HG03025 (cell line): ENCODE measurements around the gene SYT3.
"Not testable (repeated sequence)": the region's sequence is repeated elsewhere in the genome, so short reads cannot be mapped to it uniquely, and the experiment has no call there.

Experiments used
- ATAC-seq: cut with Tn5 transposase; IDR thresholded peaks from one replicate; pipeline ENCODE4 v1.9.1; 2021; ENCODE audit warnings: mild to moderate bottlenecking, moderate library complexity; ENCODE audit not compliant: unreplicated experiment, low FRiP score

The SYT3 gene

DNA sequence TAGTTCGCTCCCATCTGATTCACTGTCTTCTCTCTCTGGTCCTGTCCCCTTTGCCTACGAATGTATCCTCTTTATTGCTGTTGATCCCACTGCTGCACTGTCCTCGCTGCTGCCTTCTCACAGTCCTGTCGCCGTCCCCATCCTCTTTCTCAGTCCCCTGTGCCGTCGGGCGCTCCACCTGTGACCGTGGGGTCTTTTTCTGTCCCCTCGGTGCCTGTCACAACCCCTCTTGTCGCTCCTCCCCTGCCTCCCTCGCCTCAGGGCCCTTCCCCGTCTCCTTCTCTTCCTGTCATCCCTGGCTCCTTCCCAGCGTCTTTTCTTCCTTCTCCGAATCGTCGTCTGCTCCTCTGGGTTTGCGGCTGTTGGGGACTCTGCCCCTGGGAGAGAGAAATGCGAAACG is 32.3 kb downstream of the SYT3 start:
- no peak for ATAC-seq

DNA sequence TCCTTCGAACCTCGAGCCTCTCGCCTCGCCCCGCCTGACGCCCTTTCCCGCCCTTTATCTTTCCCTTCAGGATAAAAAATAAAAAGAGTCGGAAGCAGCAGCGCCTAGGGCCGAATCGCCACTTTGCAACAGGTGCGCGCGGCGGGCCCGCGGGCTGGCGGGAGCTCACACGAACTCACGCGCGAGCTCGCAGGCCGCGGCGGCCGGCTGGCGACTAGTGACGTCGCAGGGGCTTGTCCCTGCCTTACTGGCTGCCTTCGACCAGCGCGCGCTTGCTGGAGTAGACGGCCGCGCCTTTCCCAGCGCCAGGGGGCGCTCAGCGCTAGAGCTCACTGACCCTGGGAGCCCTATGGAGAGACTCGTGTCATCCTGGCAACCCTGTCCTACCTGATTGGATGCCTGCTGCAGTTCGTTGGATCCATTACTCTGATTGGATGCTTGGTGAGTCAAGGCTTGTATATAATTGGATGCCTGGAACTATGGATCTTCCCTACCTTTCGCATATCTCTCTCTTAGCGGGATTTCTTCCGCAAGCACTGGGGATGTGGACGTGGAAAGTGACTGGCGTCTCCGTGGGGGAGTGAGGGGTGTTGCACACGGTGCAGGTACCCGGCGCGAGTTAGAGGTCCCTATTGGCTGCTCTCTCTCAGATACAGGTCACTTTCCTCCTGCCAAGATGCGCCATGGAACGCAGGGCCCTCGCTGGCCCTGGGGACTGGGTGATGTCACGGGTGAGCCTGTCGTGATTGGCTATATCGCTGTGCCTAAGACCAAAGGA is 33.4 kb downstream of the SYT3 start:
- not testable (repeated sequence) for ATAC-seq

DNA sequence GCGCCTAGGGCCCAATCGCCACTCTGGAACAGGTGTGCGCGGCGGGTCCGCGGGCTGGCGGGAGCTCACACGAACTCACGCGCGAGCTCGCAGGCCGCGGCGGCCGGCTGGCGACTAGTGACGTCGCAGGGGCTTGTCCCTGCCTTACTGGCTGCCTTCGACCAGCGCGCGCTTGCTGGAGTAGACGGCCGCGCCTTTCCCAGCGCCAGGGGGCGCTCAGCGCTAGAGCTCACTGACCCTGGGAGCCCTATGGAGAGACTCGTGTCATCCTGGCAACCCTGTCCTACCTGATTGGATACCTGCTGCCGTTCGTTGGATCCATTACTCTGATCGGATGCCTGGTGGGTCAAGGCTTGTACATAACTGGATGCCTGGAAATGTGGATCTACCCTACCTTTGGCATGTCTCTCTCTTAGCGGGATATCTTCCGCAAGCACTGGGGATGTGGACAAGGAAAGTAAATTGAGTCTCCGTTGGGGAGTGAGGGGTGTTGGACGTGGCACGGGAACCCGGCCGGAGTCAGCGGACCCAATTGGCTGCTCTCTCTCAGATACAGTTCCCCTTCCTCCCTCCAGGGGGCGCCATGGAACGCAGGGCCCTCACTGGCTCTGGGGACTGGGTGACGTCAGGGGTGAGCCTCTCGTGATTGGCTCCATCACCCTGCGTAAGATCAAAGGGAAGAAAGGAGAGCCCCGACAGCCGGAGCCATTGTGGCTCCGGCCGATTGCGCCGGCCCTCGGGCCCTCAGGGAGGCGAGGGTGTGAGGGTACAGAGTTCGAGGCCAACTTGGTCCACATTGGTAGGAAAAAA is 35.2 kb downstream of the SYT3 start:
- not testable (repeated sequence) for ATAC-seq

DNA sequence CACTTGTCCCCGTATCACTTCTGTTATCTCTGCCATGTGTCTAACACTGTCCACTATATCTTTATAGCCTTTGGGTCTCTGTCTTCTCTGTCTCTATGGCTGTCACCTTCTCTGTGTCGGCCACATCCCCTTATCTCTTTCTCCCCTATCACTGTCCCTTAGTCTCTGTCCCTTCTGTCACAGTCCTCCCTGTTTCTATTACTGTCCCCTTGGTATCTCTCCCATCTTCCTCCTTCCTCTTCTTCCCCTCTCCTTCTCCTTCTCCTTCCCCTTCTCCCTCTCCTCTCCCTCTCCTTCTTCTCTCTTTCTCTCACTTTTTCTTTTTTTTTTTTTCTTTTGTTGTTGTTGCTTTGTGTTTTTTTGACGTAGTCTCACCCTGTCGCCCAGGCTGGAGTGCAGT is 36.7 kb downstream of the SYT3 start:
- no peak for ATAC-seq

DNA sequence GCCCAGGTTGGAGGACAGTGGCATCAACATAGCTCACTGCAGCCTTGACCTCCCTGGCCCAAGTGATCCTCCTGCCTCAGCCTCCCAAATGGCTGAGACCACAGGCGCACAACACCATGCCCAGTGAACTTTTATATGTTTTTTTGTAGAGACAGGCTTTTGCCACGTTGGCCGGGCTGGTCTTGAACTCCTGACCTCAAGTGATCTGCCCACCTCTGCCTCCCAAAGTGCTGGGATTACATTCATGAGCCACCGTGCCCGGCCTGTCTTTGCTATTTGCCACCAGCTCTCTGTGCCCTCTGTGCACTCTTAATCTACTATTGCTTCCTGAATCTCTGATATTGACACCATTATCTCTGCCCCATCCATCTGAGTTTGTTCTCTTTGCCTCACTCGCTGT is 37.2 kb downstream of the SYT3 start:
- ATAC-seq = no peak

DNA sequence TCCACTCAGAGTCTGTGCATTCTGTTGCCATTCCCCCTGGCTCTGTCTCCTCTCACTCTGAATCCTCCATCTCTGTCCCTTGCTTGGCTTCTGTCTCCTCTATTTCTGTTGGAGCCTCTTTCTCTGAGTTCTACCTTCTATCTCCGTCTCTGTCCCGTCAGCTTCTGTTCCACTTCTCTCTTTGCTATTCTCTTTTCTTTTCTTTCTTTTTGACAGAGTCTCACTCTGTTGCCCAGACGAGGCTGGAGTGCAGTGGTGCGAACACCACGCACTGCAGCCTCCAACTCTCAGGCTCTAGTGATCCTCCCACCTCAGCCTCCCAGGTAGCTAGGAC is 37.6 kb downstream of the SYT3 start:
- ATAC-seq = no peak

DNA sequence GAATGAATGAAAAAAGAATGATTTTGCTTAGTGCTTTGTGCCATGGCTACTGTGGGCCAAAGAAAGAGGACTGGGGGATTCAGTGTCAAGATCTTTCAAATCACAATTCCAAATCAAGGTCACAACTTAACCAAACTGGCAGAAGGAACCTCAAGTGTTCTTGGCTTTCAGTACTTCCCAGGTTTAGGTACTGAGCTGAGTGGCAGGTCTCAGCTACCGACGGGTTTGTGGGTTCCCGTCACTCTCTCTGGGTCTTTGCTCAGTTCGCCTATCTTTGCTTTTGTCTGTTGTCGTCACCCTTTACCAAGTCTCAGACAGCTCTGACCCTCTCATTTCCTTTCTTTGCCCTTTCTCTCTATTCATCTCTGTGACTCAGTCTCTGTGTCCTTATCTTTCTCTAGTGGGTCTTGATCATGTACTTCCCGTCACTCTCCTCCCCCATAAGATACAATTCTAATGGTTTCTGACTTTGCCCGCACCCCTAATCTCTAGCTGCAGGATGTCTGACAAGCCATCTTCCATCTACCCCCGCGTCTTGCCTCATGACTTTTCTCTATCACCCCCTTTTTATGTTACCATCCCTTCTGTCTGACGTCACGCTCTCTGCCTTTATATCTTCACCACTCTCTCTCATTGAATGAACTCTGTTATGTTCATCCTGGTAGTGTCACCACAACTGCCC is 38.1 kb downstream of the SYT3 start:
- ATAC-seq = no peak

DNA sequence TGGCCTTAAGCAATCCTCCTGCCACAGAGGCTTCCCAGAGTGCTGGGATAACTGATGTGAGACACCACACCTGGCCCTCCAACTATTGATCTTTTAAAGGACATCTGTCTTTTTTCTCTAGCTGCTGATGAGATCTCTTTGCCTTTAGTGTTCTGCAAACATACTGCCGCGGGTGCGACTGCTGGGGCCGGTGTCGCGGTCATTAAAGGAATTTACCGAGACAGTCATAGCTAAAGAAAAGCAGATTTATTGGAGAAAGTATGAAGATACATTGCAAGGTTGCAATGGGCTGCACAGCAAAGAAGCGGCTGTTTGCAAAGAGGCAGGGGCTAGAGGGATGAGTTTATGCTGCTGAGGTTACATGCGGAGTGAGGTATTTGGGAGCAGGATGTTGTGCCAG is 40.3 kb downstream of the SYT3 start:
- ATAC-seq = no peak

DNA sequence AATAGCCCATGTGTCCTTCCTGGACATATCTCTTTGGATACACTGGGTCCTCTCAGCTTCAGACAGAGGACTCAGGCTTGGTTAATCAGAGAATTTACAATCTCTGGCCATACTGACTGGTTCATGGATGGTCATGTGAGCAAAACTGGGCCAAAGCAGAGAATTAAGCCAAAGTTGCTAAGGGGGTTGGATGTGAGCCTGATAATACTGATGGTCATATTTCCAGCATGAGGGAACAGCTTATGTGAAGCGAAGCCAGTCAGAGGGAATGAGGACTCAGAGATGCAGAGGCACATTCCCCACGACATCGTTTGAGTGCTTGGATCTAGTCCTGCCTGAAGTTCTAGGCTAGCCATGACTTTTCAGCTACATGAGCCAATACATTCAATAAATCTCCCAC is 49.5 kb downstream of the SYT3 start:
- ATAC-seq = no peak

DNA sequence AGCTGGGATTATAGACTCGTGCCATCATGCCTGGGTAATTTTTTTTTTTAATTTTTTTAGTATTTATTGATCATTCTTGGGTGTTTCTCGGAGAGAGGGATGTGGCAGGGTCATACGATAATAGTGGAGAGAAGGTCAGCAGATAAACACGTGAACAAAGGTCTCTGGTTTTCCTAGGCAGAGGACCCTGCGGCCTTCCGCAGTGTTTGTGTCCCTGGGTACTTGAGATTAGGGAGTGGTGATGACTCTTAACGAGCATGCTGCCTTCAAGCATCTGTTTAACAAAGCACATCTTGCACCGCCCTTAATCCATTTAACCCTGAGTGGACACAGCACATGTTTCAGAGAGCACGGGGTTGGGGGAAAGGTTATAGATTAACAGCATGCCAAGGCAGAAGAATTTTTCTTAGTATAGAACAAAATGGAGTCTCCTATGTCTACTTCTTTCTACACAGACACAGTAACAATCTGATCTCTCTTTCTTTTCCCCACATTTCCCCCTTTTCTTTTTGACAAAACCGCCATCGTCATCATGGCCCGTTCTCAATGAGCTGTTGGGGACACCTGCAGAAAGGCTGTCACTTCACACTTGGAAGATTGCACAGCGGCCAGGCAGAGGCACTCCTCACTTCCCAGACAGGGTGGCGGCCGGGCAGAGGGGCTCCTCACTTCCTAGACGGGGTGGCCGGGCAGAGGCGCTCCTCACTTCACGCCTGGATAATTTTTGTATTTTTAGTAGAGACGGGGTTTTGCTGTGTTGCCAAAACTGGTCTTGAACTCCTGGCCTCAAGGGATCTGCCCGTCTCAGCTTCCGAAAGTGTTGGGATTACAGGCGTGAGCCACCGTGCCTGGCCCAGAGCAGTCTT is 57.7 kb downstream of the SYT3 start:
- not testable (repeated sequence) for ATAC-seq

DNA sequence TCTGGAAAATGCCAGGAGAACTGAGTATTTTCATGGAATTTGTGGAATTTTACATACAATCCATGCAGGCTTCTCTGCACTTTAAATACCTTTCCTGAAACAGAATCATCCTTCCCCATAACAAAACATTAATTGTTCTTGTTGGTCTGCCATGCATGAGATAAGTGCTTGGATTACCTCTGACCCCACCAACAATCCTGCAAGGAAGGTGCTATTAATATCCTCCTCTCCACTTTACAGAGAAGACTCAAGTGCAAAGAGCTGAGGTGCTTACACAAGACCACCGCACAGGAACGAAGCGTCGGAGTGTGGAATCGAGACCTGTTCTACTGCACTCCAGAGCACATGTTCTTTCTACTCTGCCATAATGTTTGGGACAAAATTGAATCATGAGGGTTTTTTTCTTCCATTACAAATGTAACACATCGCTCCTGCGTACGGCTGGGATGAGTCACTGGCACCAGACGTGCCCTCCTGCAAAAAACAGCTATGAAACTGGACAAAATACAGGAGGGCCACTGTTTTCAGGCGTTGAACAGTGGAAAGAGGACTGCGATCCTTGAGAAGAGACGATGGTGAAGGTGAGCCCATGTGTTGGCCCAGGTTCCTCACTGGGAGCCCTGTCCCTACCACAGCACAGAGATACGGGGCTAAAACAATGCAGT is 58.6 kb downstream of the SYT3 start:
- ATAC-seq = no peak

DNA sequence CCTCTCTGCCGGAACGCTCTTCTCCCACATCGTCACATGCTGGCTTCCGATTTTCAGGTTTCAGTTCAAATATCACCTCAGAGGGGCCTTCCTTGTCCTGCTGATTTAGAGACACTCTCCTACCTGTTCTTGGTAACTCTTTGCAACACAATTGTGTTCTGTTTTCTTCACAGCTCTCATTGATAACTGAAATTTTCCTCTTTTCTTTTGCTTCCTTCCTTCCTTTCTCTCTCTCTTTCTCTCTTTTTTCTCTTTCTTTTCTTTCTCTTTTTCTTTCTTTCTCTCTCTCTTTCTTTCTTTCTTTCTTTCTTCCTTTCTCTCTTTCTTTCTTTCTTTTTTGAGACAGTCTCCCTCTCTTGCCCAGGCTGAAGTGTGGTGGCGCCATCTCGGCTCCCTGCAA is 59.4 kb downstream of the SYT3 start:
- no peak for ATAC-seq

DNA sequence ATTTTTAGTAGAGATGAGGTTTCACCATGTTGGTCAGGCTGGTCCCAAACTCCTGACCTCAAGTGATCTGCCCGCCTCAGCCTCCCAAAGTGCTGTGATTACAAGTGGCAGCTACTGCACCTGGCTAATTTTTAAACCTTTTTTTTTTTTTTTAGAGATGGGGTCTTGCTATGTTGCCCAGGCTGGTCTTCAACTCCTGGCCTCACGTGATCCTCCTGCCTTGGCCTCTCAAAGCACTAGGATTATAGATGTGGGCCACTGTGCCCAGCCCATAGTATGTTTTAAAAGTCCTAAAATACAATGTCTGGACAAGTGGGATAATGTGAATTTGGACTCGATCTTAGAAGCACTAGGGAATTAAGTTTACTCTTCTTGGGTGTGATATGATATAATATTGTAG is 62.9 kb downstream of the SYT3 start:
- ATAC-seq = not testable (repeated sequence)

DNA sequence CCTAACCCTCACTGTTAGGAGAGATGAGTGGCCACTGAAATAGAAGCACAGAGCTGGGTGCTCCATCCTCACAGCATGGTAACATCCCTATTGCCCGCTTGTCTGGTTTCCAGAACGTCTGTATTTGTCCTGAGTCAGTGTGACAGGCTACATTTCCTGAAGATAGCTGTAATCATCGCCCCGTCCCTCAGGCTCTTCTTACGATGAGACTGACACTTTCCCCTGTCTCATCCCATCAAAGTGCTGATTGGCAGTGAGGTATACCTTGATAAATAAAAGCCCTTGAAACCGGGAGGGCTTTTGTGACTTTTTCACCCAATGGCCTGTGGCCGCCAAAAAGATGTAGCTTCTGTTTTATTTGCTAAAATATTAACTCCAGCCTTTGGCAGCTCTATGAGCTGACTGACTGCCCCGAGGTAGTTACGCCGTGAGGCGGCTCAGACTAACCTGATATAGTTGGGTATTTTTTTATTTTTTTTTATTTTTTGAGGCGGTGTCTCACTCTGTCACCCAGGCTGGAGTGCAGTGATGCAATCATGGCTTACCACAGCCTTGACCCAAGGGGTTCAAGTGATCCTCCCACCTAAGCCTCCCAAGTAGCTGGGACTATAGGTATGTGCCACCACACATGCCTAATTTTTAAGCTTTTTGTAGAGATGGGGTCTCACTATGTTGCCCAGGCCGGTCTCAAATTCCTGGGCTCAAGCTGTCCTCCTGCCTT is 65.8 kb downstream of the SYT3 start:
- ATAC-seq = no peak
